WTC11 (cell line): ENCODE results near the gene TSPAN18. TPM values are rescaled to one million over a fixed set of nuclear protein-coding genes. Genes with fewer than 3 reads are reported as not detected.

ENCODE experiments used
- ATAC-seq: fragments of 200-7000 bp; cut with Tn5 transposase; 2 replicates; pipeline ENCODE4 v1.10.0; 2021; ENCODE audit warnings: mild to moderate bottlenecking, moderate library complexity
- CTCF ChIA-PET: fragments of 300-600 bp; sonication (Branson Sonifier 250); formaldehyde crosslinking; loops from one replicate; lab custom pipeline; 2021; ENCODE audit warnings: antibody characterized with exemption; lab: Charles Lee
- POLR2A ChIA-PET: fragments of 350-600 bp; sonication (Branson Sonifier 250); formaldehyde crosslinking; loops from one replicate; lab custom pipeline; 2021; ENCODE audit warnings: antibody characterized with exemption; lab: Charles Lee
- DNase-seq: peaks from one replicate; pipeline ENCODE4 v3.0.0; 2021; ENCODE audit warnings: low spot score
- H3K27ac Mint-ChIP-seq: 2 replicates; pipeline ENCODE4 v1.8.0; 2021; ENCODE audit warnings: mixed read lengths
- H3K27me3 Mint-ChIP-seq: 2 replicates; pipeline ENCODE4 v1.8.0; 2021; ENCODE audit warnings: low read depth, mild to moderate bottlenecking, moderate library complexity, mixed read lengths
- H3K36me3 Mint-ChIP-seq: 2 replicates; pipeline ENCODE4 v1.8.0; 2021; ENCODE audit warnings: mixed read lengths
- H3K4me1 Mint-ChIP-seq: 2 replicates; pipeline ENCODE4 v1.8.0; 2022; ENCODE audit warnings: mixed read lengths
- H3K4me3 Mint-ChIP-seq: 2 replicates; pipeline ENCODE4 v1.8.0; 2021; ENCODE audit warnings: mild to moderate bottlenecking, moderate library complexity, mixed read lengths
- H3K9me3 Mint-ChIP-seq: 2 replicates; pipeline ENCODE4 v1.8.0; 2021; ENCODE audit warnings: mixed read lengths
- ATF1 ChIP-seq: sonication (generic); formaldehyde crosslinking; IDR thresholded peaks from 2 replicates; pipeline ENCODE4 v1.8.1; 2023; ENCODE audit warnings: mild to moderate bottlenecking, moderate library complexity, missing genetic modification reagents
- E2F4 ChIP-seq: sonication (generic); formaldehyde crosslinking; IDR thresholded peaks from 2 replicates; pipeline ENCODE4 v1.8.1; 2022; ENCODE audit warnings: low read depth, mild to moderate bottlenecking, moderate library complexity, missing genetic modification reagents, borderline replicate concordance
- EMX1 ChIP-seq: fragments of 250-450 bp; sonication (Bioruptor Pico); IDR thresholded peaks from 2 replicates; pipeline ENCODE4 v1.8.0; 2021; ENCODE audit warnings: mild to moderate bottlenecking
- HMGA2 ChIP-seq: fragments of 250-450 bp; sonication (Bioruptor Pico); IDR thresholded peaks from 2 replicates; pipeline ENCODE4 v1.4.0; 2021; ENCODE audit warnings: mild to moderate bottlenecking, moderate library complexity
- HMGXB4 ChIP-seq: sonication (generic); formaldehyde crosslinking; IDR thresholded peaks from 2 replicates; pipeline ENCODE4 v1.8.1; 2023; ENCODE audit warnings: mild to moderate bottlenecking, moderate library complexity, missing genetic modification reagents
- MYBL2 ChIP-seq: sonication (generic); formaldehyde crosslinking; IDR thresholded peaks from 2 replicates; pipeline ENCODE4 v1.8.1; 2023; ENCODE audit warnings: mild to moderate bottlenecking, moderate library complexity, missing genetic modification reagents
- NR1H2 ChIP-seq: sonication (generic); formaldehyde crosslinking; IDR thresholded peaks from 2 replicates; pipeline ENCODE4 v1.9.0; 2021; ENCODE audit warnings: mild to moderate bottlenecking, moderate library complexity, missing genetic modification reagents
- PREB ChIP-seq: sonication (generic); formaldehyde crosslinking; IDR thresholded peaks from 2 replicates; pipeline ENCODE4 v1.8.1; 2022; ENCODE audit warnings: mild to moderate bottlenecking, missing genetic modification reagents, moderate library complexity, borderline replicate concordance
- STAT6 ChIP-seq: sonication (generic); formaldehyde crosslinking; conservative IDR thresholded peaks from 2 replicates; pipeline ENCODE4 v1.8.1; 2023; ENCODE audit warnings: mild to moderate bottlenecking, low read depth, missing genetic modification reagents, moderate library complexity
- USF1 ChIP-seq: sonication (generic); formaldehyde crosslinking; IDR thresholded peaks from 2 replicates; pipeline ENCODE4 v1.8.0; 2022; ENCODE audit warnings: mild to moderate bottlenecking, missing genetic modification reagents
- ZNF219 ChIP-seq: sonication (generic); formaldehyde crosslinking; IDR thresholded peaks from 2 replicates; pipeline ENCODE4 v1.8.0; 2023; ENCODE audit warnings: missing genetic modification reagents, mild to moderate bottlenecking, borderline replicate concordance
- ZNF263 ChIP-seq: sonication (generic); formaldehyde crosslinking; IDR thresholded peaks from 2 replicates; pipeline ENCODE4 v1.8.1; 2022; ENCODE audit warnings: low read depth, mild to moderate bottlenecking, moderate library complexity, missing genetic modification reagents
- ZNF396 ChIP-seq: fragments of 250-450 bp; sonication (Bioruptor Pico); IDR thresholded peaks from 2 replicates; pipeline ENCODE4 v1.8.0; 2021; ENCODE audit warnings: mild to moderate bottlenecking, moderate library complexity, borderline replicate concordance
- total RNA-seq: library from RNA; stranded (reverse); gene quantifications from 3 replicates; pipeline ENCODE4 v1.2.3, GENCODE V29; 2021
- TF ChIP-seq, protein P1 (sequence below): sonication (generic); formaldehyde crosslinking; IDR thresholded peaks from 2 replicates; pipeline ENCODE4 v1.8.0; 2022; ENCODE audit warnings: mild to moderate bottlenecking, missing genetic modification reagents
- TF ChIP-seq, protein P2 (sequence below): sonication (generic); formaldehyde crosslinking; IDR thresholded peaks from 2 replicates; pipeline ENCODE4 v1.8.0; 2023; ENCODE audit warnings: mild to moderate bottlenecking, missing genetic modification reagents
- TF ChIP-seq, protein P3 (sequence below): fragments of 250-450 bp; sonication (Bioruptor Pico); IDR thresholded peaks from 2 replicates; pipeline ENCODE4 v1.9.0; 2021; ENCODE audit warnings: mild to moderate bottlenecking

The TSPAN18 gene
- total RNA-seq, 1 experiment from 2014 or later = 44.7 TPM

- TF ChIP-seq PREB (CRISPR knock-in tag) = no peak
Observed at GRCh38 chr11:44808053-44808753, 81.4 kb downstream of the TSPAN18 start (continued).

GRCh38 chr11:44809283-44809682, 82.5 kb downstream of the TSPAN18 start:
- no peak for DNase-seq
- Mint-ChIP-seq H3K27ac (no peak overlapping the region), H3K4me1 (peaks cover 24% of the 10 kb centered on the region)

More at GRCh38 chr11:44809283-44809682, 82.5 kb downstream of the TSPAN18 start:
- POLR2A ChIA-PET = no interaction called here
- Mint-ChIP-seq H3K4me3 (no peak overlapping the region), H3K36me3 (no peaks in the 10 kb centered on the region)
- no peak for TF ChIP-seq MYBL2
- no peak for TF ChIP-seq ZNF263 (CRISPR knock-in tag)
- TF ChIP-seq USF1 (CRISPR knock-in tag) = no peak
- TF ChIP-seq STAT6 (CRISPR knock-in tag) = no peak
- TF ChIP-seq EMX1 = no peak
- no peak for TF ChIP-seq ATF1 (CRISPR knock-in tag)
- TF ChIP-seq E2F4 (CRISPR knock-in tag) = no peak
- no peak for TF ChIP-seq ZNF396 (CRISPR knock-in tag)
- TF ChIP-seq HMGA2 (CRISPR knock-in tag) = no peak
- TF ChIP-seq, protein P1, sequence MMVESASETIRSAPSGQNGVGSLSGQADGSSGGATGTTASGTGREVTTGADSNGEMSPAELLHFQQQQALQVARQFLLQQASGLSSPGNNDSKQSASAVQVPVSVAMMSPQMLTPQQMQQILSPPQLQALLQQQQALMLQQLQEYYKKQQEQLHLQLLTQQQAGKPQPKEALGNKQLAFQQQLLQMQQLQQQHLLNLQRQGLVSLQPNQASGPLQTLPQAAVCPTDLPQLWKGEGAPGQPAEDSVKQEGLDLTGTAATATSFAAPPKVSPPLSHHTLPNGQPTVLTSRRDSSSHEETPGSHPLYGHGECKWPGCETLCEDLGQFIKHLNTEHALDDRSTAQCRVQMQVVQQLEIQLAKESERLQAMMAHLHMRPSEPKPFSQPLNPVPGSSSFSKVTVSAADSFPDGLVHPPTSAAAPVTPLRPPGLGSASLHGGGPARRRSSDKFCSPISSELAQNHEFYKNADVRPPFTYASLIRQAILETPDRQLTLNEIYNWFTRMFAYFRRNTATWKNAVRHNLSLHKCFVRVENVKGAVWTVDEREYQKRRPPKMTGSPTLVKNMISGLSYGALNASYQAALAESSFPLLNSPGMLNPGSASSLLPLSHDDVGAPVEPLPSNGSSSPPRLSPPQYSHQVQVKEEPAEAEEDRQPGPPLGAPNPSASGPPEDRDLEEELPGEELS (CRISPR knock-in tag) = no peak
- TF ChIP-seq, protein P2, sequence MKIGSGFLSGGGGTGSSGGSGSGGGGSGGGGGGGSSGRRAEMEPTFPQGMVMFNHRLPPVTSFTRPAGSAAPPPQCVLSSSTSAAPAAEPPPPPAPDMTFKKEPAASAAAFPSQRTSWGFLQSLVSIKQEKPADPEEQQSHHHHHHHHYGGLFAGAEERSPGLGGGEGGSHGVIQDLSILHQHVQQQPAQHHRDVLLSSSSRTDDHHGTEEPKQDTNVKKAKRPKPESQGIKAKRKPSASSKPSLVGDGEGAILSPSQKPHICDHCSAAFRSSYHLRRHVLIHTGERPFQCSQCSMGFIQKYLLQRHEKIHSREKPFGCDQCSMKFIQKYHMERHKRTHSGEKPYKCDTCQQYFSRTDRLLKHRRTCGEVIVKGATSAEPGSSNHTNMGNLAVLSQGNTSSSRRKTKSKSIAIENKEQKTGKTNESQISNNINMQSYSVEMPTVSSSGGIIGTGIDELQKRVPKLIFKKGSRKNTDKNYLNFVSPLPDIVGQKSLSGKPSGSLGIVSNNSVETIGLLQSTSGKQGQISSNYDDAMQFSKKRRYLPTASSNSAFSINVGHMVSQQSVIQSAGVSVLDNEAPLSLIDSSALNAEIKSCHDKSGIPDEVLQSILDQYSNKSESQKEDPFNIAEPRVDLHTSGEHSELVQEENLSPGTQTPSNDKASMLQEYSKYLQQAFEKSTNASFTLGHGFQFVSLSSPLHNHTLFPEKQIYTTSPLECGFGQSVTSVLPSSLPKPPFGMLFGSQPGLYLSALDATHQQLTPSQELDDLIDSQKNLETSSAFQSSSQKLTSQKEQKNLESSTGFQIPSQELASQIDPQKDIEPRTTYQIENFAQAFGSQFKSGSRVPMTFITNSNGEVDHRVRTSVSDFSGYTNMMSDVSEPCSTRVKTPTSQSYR (CRISPR knock-in tag) = no peak
- no peak for TF ChIP-seq NR1H2 (CRISPR knock-in tag)
- no peak for TF ChIP-seq ZNF219 (CRISPR knock-in tag)
- TF ChIP-seq HMGXB4 (CRISPR knock-in tag) = no peak
- TF ChIP-seq, protein P3, sequence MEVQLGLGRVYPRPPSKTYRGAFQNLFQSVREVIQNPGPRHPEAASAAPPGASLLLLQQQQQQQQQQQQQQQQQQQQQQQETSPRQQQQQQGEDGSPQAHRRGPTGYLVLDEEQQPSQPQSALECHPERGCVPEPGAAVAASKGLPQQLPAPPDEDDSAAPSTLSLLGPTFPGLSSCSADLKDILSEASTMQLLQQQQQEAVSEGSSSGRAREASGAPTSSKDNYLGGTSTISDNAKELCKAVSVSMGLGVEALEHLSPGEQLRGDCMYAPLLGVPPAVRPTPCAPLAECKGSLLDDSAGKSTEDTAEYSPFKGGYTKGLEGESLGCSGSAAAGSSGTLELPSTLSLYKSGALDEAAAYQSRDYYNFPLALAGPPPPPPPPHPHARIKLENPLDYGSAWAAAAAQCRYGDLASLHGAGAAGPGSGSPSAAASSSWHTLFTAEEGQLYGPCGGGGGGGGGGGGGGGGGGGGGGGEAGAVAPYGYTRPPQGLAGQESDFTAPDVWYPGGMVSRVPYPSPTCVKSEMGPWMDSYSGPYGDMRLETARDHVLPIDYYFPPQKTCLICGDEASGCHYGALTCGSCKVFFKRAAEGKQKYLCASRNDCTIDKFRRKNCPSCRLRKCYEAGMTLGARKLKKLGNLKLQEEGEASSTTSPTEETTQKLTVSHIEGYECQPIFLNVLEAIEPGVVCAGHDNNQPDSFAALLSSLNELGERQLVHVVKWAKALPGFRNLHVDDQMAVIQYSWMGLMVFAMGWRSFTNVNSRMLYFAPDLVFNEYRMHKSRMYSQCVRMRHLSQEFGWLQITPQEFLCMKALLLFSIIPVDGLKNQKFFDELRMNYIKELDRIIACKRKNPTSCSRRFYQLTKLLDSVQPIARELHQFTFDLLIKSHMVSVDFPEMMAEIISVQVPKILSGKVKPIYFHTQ = no peak
- TF ChIP-seq, all 79 proteins: peak for 0
- Mint-ChIP-seq H3K27me3 (no peaks in the 10 kb centered on the region), H3K9me3 (no peaks in the 10 kb centered on the region)
- ATAC-seq = no peak
- CTCF ChIA-PET = no interaction called here
